Retinal pigment epithelial cell (primary cell): ENCODE data around the gene CDC14B.

Source experiments
- DNase-seq: peaks from one replicate; pipeline ENCODE4 v3.0.0-alpha.2; 2010; ENCODE audit warnings: low read depth
- H3K4me3 ChIP-seq: 2 replicates; pipeline ENCODE4 v1.5.1; 2011; ENCODE audit warnings: mild to moderate bottlenecking, low read length, control low read depth, moderate library complexity
- CTCF ChIP-seq: conservative IDR thresholded peaks from 2 replicates; pipeline ENCODE4 v1.5.1; 2011; ENCODE audit warnings: low read depth, low read length, control low read depth, inconsistent platforms

The CDC14B gene

GRCh38 chr9:96519787-96520186 lies 99.9 kb downstream of the CDC14B start:
- H3K4me3 ChIP-seq: no peak overlapping the region
- no peak for DNase-seq
- no peak for TF ChIP-seq CTCF

DNA sequence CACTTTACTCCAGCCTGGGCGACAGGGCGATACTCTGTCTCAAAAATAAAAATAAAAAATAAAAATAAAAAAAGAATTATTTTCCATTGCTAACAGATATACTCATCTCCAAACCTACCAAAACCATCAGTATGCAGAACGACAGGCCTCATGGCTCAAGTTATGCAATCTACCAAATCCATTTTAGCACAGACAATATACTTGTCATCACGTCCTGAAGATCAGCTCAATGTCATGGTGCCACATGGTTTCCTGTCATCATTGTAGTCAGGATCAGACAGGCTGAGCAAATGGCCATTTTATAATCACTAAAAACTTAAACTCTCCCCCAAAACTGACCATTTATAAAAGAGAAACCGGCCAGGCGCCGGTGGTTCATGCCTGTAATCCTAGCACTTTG lies 100.5 kb downstream of the CDC14B start:
- H3K4me3 ChIP-seq: no peak overlapping the region
- no peak for TF ChIP-seq CTCF
- DNase-seq: no peak

GRCh38 chr9:96515621-96516470 lies 103.8 kb downstream of the CDC14B start:
- TF ChIP-seq CTCF: no peak
- no peak for DNase-seq
- no peak overlapping the region for H3K4me3 ChIP-seq

DNA sequence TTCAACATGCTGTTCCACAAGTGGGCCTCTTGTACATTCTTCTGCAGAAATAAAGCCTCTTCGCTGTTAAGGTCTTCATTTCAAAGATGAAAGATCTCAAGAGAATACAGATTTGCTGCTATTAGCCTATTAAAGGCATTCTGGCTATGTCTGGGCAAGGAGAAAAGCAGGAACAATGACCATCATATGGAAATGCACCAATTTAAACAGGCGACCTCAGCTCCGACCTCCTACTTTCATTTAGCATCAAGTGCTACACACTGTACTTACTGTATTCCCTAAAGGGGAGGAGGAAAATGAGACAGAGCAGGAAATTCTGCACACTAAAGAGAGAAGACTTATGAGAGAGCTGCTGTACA lies 104.9 kb downstream of the CDC14B start:
- TF ChIP-seq CTCF: no peak
- DNase-seq: no peak
- no peak overlapping the region for H3K4me3 ChIP-seq

DNA sequence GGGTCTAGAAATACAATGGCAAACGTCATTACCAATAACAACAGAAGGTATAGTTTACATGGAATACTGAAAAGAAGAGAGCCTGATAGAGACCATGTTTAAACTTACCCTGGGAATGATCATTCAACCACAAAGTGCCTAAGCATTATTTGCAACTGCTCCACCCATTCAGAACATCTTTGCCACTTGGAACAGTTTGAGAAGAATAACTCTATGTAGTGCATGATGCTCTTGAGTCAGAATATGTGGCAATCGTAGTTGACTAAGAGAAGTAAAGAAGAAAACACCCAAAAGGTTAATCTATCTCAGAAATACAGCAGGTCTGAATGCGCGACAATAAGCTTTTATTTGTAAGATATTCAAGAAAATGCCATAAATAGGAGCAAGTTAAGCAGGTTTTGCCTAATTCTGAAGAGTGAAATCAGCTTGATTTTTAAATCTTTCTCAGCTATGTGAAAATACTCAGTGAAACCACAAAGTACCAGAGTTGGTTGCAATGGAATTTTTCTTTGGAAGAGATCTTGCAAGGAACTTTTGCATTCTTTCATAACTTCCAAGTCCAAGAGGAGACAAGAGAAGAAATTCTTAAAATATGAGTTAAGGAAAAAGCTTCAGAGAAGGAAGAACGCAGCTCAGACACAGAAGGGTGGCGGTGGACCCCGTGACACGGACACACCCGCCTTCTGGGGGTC lies 105.4 kb downstream of the CDC14B start:
- DNase-seq: no peak
- no peak overlapping the region for H3K4me3 ChIP-seq
- no peak for TF ChIP-seq CTCF

DNA sequence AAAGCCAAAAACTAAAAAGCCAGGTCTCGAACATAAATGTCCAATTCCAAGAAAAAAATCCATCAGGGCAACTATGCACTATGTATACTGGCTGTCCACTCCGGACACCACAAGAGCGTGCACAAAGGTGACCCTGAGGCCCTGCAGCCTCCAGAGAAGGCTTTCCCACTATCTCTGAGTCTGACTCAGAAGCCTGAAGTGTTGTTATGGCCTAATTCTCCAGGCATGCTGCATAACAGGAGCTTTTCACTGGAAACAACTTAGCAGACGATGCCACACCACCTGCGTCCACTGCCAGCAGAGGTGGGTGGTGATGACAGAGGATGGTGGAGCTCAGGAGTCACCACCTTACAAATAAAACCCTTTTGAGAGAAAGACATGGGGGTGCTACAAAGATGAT lies 106.0 kb downstream of the CDC14B start:
- no peak overlapping the region for H3K4me3 ChIP-seq
- no peak for TF ChIP-seq CTCF
- no peak for DNase-seq

- no peak for TF ChIP-seq CTCF
These were observed 107.4 kb downstream of the CDC14B start for GRCh38 chr9:96512240-96512639.

More at GRCh38 chr9:96512240-96512639, 107.4 kb downstream of the CDC14B start:
- no peak overlapping the region for H3K4me3 ChIP-seq
- DNase-seq: no peak
